HG02884 (cell line): ENCODE measurements around the gene RHBG.
"Not testable (repeated sequence)": the region's sequence is repeated elsewhere in the genome, so short reads cannot be mapped to it uniquely, and the experiment has no call there.

Source experiments
- ATAC-seq: cut with Tn5 transposase; IDR thresholded peaks from one replicate; pipeline ENCODE4 v1.9.1; 2021; ENCODE audit warnings: mild to moderate bottlenecking, moderate library complexity; ENCODE audit not compliant: unreplicated experiment

RHBG gene

GRCh38 chr1:156359973-156360372 is 9.0 kb upstream of the RHBG start:
- ATAC-seq: no peak

- no peak for ATAC-seq
Measured at GRCh38 chr1:156360534-156360933, 8.5 kb upstream of the RHBG start.

- ATAC-seq: no peak
Measured at GRCh38 chr1:156365754-156366153, 3.3 kb upstream of the RHBG start.

- no peak for ATAC-seq
Measured at GRCh38 chr1:156366378-156367166, 2.4 kb upstream of the RHBG start.

- ATAC-seq: no peak
Measured at GRCh38 chr1:156367383-156368156, 1.4 kb upstream of the RHBG start.

GRCh38 chr1:156368157-156368658 is 803 bp upstream of the RHBG start:
- no peak for ATAC-seq

- not testable (repeated sequence) for ATAC-seq
Measured at GRCh38 chr1:156369685-156370286, 775 bp downstream of the RHBG start.

GRCh38 chr1:156371553-156372264 is 2.7 kb downstream of the RHBG start:
- ATAC-seq: no peak

- no peak for ATAC-seq
Measured at GRCh38 chr1:156372265-156372586, 3.2 kb downstream of the RHBG start.

- no peak for ATAC-seq
Measured at GRCh38 chr1:156372876-156373275, 3.9 kb downstream of the RHBG start.

- no peak for ATAC-seq
Measured at GRCh38 chr1:156373546-156373945, 4.5 kb downstream of the RHBG start.

GRCh38 chr1:156376146-156376545 is 7.1 kb downstream of the RHBG start:
- ATAC-seq: no peak

GRCh38 chr1:156376958-156377919 is 8.2 kb downstream of the RHBG start:
- no peak for ATAC-seq

GRCh38 chr1:156378557-156378956 is 9.5 kb downstream of the RHBG start:
- ATAC-seq: no peak

GRCh38 chr1:156379420-156380165 is 10.6 kb downstream of the RHBG start:
- no peak for ATAC-seq

GRCh38 chr1:156382561-156382960 is 13.6 kb downstream of the RHBG start:
- ATAC-seq: no peak

GRCh38 chr1:156383023-156383422 is 14.0 kb downstream of the RHBG start:
- no peak for ATAC-seq

GRCh38 chr1:156384007-156384406 is 15.0 kb downstream of the RHBG start:
- no peak for ATAC-seq

- no peak for ATAC-seq
Measured at GRCh38 chr1:156384658-156385057, 15.6 kb downstream of the RHBG start.
